Activated CD4-positive, alpha-beta memory T cell treated with anti-CD3 and anti-CD28 coated beads, Interleukin-2, amount 10 ng/mL, durations not matched to agents 7 days and 5 days (primary cell): ENCODE measurements around the gene PITRM1. TPM values are rescaled to one million over a fixed set of nuclear protein-coding genes. Genes with fewer than 3 reads are reported as not detected.
"Not testable (repeated sequence)": the region's sequence is repeated elsewhere in the genome, so short reads cannot be mapped to it uniquely, and the experiment has no call there.

Experiments used
- CTCF ChIA-PET: fragments of 350-600 bp; sonication (Branson Sonifier 250); formaldehyde crosslinking; loops from one replicate; lab custom pipeline; 2021; ENCODE audit warnings: antibody characterized with exemption, inconsistent platforms; lab: Charles Lee
- POLR2A ChIA-PET: fragments of 350-600 bp; sonication (Branson Sonifier 250); formaldehyde crosslinking; loops from one replicate; lab custom pipeline; 2021; ENCODE audit warnings: antibody characterized with exemption; lab: Charles Lee
- DNase-seq: peaks from one replicate; pipeline ENCODE4 v3.0.0-alpha.2; 2020
- H3K27ac Mint-ChIP-seq: one replicate; pipeline ENCODE4 v1.8.0; 2021; ENCODE audit warnings: mild to moderate bottlenecking, mixed read lengths
- H3K27me3 Mint-ChIP-seq: one replicate; pipeline ENCODE4 v1.8.0; 2021; ENCODE audit warnings: mixed read lengths
- H3K36me3 Mint-ChIP-seq: one replicate; pipeline ENCODE4 v1.8.0; 2021; ENCODE audit warnings: low read depth, mixed read lengths
- H3K4me1 Mint-ChIP-seq: one replicate; pipeline ENCODE4 v1.8.0; 2021; ENCODE audit warnings: mixed read lengths
- H3K4me3 Mint-ChIP-seq: one replicate; pipeline ENCODE4 v1.8.0; 2021; ENCODE audit warnings: mild to moderate bottlenecking, mixed read lengths
- H3K9me3 Mint-ChIP-seq: one replicate; pipeline ENCODE4 v1.8.0; 2021; ENCODE audit warnings: mixed read lengths
- total RNA-seq, 2 experiments: library from RNA; stranded (reverse); gene quantifications; one replicate each; pipeline ENCODE4 v1.2.3, GENCODE V29; 2021

Gene PITRM1
- total RNA-seq, 2 experiments from 2014 or later = 53.7 to 56.7 TPM

DNA sequence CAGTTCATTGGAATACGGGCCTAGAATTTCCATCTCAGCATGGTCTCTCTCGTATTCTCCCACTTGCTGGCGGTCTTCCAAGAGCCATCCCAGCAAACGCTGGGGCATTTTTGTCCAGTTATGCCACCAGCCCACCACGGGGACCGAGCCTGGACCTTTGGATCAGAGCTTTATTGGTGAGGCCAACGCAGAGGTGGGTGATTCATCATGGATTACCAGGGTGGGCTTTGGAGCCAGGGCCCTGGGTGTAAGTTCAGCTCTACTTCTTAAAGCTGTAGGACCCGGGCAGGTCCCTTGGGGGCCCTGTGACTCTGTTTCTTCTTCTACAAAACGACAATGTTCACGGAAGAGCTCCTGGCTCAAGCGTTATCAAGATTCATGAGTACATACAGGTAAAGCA, 22.7 kb upstream of the PITRM1 start:
- peaks cover 23% of the 10 kb centered on the region for H3K4me1 Mint-ChIP-seq
- peaks cover 78% of the 10 kb centered on the region for H3K27me3 Mint-ChIP-seq
- H3K36me3 Mint-ChIP-seq = no peaks in the 10 kb centered on the region
- DNase-seq = no peak
- no peak overlapping the region for H3K27ac Mint-ChIP-seq
- ChIA-PET POLR2A (interaction anchor here (2.3 kb wide), 1 partner anchor 23 kb away, joined by 5 read pairs; the partner anchor contains the start of gene PITRM1), CTCF (interaction anchor here (1.3 to 1.8 kb wide), 2 partner anchors 21 to 40 kb away, joined by 3 read pairs; no protein-coding TSS in a partner anchor)
- H3K4me3 Mint-ChIP-seq = no peak overlapping the region
- H3K9me3 Mint-ChIP-seq = no peaks in the 10 kb centered on the region

DNA sequence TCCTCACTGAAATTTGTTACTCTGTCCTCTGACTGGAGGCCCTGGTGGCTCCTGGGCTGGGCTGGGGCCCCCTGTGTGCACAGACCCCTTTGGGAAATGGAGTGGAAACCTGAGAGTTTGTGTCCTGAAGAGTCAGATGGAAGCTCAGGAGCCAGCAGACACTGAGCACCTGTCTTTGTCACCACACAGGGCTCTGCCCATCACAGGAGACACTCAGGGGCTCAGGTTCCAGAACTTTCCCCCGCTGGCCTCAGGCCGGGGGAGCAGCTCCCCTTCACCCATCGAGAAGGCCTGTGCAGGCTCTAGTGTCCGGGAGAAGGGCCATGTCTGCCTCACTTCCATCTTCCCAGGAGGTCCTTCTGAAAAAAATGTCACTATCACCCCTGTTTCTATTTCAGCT, 22.3 kb upstream of the PITRM1 start:
- ChIA-PET POLR2A (interaction anchor here (2.3 kb wide), 1 partner anchor 22 kb away, joined by 5 read pairs; the partner anchor contains the start of gene PITRM1), CTCF (interaction anchor here (1.3 to 1.8 kb wide), 2 partner anchors 21 to 40 kb away, joined by 3 read pairs; no protein-coding TSS in a partner anchor)
- peaks cover 78% of the 10 kb centered on the region for H3K27me3 Mint-ChIP-seq
- peaks cover 23% of the 10 kb centered on the region for H3K4me1 Mint-ChIP-seq
- no peak for DNase-seq
- H3K36me3 Mint-ChIP-seq = no peaks in the 10 kb centered on the region
- H3K4me3 Mint-ChIP-seq = no peak overlapping the region
- H3K9me3 Mint-ChIP-seq = no peaks in the 10 kb centered on the region
- H3K27ac Mint-ChIP-seq = no peak overlapping the region

DNA sequence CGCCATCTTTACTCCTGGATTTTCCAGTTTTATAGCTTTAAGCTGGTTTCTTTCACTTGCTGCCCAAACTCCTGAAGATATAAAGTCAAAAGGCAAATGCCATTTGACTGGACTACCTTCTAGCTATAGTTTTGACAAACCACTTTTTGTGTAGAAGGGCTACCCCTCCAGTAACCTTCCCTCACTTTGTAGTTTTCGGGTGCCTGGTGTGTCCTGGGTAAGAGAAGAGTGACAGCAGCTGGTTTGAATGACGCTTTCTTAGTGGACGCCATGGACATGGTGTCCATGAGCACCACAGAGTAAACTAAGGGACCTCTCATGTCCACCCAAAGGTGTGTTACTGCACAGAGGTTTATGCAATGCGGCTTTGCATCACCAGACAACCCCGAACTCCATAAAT, 21.2 kb upstream of the PITRM1 start:
- POLR2A ChIA-PET = no interaction called here
- no peak overlapping the region for H3K27ac Mint-ChIP-seq

DNA sequence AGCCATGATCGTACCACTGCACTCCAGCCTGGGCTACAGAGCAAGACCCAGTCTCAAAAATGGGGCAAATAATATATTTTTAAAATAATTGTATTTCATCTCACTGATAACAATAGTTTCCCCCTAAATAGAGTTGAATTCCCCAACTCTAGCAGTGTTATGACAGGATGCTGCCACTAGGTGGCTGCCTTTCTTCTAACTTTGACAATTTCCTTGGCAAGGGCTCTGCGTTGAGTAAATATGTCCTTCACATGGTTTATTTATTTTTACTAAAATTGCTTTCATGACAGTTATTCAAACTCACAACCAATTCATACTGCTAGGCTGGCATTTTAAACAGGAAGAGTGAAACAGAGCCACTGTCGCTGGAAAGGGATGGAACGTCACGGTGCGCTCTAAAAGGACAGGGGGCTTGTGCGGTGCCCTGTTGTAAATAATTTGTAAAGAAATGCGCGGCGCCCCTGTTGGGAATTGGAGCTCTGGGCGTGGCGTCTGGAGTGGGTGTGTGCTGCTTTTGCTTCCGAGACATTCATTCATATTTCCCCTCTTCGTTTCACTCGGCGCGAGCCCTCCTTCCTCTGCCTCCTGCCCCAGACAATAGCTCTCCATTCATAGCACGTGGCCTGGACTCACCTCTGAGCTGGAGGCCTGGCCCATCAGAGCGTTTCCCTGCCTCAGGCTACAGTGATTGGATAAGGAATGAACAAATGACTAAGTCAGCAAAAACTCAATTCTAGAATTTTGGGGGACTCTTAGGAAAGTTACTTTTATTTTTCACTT, 20.5 kb upstream of the PITRM1 start:
- POLR2A ChIA-PET = no interaction called here
- Mint-ChIP-seq H3K4me1 (peaks cover 13% of the 10 kb centered on the region), H3K36me3 (no peaks in the 10 kb centered on the region), H3K27me3 (peaks cover 75% of the 10 kb centered on the region), H3K9me3 (no peaks in the 10 kb centered on the region), H3K27ac (no peak overlapping the region), H3K4me3 (no peak overlapping the region)
- DNase-seq = peak; percentile 60
- CTCF ChIA-PET = interaction anchor here (0.6 to 1.3 kb wide), 5 partner anchors 10 to 1548 kb away, joined by 3 to 5 read pairs (median 3); no protein-coding TSS in a partner anchor

More for the DNA sequence above, 21.2 kb upstream of the PITRM1 start:
- DNase-seq = no peak
- H3K4me3 Mint-ChIP-seq = no peak overlapping the region
- no peaks in the 10 kb centered on the region for H3K36me3 Mint-ChIP-seq
- peaks cover 20% of the 10 kb centered on the region for H3K4me1 Mint-ChIP-seq
- CTCF ChIA-PET = interaction anchor here (0.8 to 1.8 kb wide), 4 partner anchors 13 to 57 kb away, joined by 3 to 4 read pairs (median 3); no protein-coding TSS in a partner anchor
- H3K9me3 Mint-ChIP-seq = no peaks in the 10 kb centered on the region
- H3K27me3 Mint-ChIP-seq = peaks cover 74% of the 10 kb centered on the region

DNA sequence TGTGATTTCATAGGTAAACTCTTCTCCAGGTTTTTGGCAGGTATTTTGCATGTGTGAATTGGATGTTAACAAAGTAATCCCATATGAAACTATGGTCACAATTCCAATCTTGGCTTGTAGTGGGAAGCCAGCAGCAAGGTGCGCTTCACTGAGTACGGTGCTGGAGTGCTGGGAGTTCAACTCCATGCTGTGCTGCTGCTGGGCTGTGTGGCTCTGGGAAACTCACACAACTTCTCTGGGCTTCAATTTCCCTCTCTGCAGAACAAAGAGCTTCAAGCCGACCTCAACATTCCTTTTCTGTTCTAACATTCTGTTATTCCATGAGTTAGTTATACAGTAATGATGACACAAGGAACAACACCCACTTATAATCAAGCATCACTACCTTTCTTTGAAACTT, 18.2 kb upstream of the PITRM1 start:
- no peak overlapping the region for H3K27ac Mint-ChIP-seq
- H3K9me3 Mint-ChIP-seq = no peaks in the 10 kb centered on the region
- peaks cover 7% of the 10 kb centered on the region for H3K4me1 Mint-ChIP-seq
- peaks cover 76% of the 10 kb centered on the region for H3K27me3 Mint-ChIP-seq
- no peak overlapping the region for H3K4me3 Mint-ChIP-seq
- POLR2A ChIA-PET = no interaction called here
- no peak for DNase-seq
- CTCF ChIA-PET = no interaction called here
- no peaks in the 10 kb centered on the region for H3K36me3 Mint-ChIP-seq

DNA sequence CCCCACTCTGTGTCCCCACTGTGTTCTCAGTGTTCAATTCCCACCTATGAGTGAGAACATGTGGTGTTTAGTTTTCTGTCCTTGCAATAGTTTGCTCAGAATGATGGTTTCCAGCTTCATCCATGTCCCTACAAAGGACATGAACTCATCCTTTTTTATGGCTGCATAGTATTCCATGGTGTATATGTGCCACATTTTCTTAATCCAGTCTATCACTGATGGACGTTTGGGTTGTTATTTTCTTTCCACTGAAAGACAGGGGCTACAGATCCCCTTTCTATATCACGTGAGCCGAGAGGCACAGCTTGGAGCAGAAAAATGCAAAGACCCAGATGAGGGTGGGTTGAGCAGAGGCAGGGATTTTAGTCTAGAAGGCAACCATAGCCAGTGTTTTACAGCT, 14.6 kb upstream of the PITRM1 start:
- CTCF ChIA-PET = interaction anchor here (1.6 kb wide), 1 partner anchor 10 kb away, joined by 3 read pairs; no protein-coding TSS in a partner anchor

DNA sequence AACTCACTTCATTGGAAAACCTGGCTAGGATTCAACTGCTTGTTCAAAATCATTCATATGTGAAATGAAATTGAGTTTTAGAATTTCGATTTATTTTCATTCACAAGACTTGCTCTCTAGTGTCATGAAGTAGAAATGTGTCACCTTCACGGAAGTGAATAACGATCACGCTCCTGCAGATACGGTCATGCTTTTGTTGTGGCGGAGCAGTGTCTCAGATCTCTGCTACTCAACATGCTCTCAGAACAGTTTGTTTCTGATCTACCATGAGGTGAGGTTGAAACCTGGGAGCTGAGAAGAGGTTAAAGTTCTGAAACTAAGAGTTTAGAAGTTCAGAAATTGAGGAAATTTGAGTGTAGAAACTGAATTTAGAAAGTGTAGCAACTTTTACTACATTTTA, 13.8 kb upstream of the PITRM1 start:
- POLR2A ChIA-PET = no interaction called here
- CTCF ChIA-PET = interaction anchor here (1.6 kb wide), 1 partner anchor 11 kb away, joined by 3 read pairs; no protein-coding TSS in a partner anchor
- H3K9me3 Mint-ChIP-seq = no peaks in the 10 kb centered on the region
- peak; percentile 37 for DNase-seq
- no peaks in the 10 kb centered on the region for H3K36me3 Mint-ChIP-seq
- no peak overlapping the region for H3K4me3 Mint-ChIP-seq
- no peak overlapping the region for H3K27ac Mint-ChIP-seq
- H3K4me1 Mint-ChIP-seq = peaks cover 5% of the 10 kb centered on the region
- peaks cover 73% of the 10 kb centered on the region for H3K27me3 Mint-ChIP-seq

More for the DNA sequence above, 14.6 kb upstream of the PITRM1 start:
- H3K27me3 Mint-ChIP-seq = peaks cover 71% of the 10 kb centered on the region
- H3K27ac Mint-ChIP-seq, H3K4me1 Mint-ChIP-seq, DNase-seq, H3K4me3 Mint-ChIP-seq, H3K9me3 Mint-ChIP-seq, H3K36me3 Mint-ChIP-seq: not testable (repeated sequence)
- POLR2A ChIA-PET = interaction anchor here (1.3 kb wide), 1 partner anchor 23 kb away, joined by 4 read pairs; no protein-coding TSS in a partner anchor

DNA sequence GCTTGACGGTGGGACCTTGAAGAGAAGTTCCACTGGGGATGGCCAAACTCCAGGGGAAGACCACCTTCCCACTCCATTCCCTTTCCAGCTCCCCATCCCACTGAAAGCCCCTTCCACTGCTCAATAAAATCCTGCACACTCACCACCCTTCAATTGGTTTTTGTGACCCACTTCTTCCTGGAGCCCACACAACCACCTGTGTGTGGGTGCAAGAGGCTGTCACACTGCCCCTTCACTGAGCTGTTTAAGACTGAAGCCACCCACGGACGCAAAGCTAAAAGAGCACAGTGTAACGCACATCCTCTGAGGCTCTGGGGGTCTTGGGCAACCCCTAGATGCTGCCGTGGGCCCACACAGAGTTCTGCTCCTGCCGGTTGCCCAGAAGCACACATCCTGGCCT, 12.8 kb upstream of the PITRM1 start:
- H3K9me3 Mint-ChIP-seq = no peaks in the 10 kb centered on the region
- ChIA-PET CTCF (no interaction called here), POLR2A (no interaction called here)
- DNase-seq = no peak
- H3K36me3 Mint-ChIP-seq = no peaks in the 10 kb centered on the region
- peaks cover 71% of the 10 kb centered on the region for H3K27me3 Mint-ChIP-seq
- H3K27ac Mint-ChIP-seq = no peak overlapping the region
- H3K4me3 Mint-ChIP-seq = no peak overlapping the region
- peaks cover 5% of the 10 kb centered on the region for H3K4me1 Mint-ChIP-seq

DNA sequence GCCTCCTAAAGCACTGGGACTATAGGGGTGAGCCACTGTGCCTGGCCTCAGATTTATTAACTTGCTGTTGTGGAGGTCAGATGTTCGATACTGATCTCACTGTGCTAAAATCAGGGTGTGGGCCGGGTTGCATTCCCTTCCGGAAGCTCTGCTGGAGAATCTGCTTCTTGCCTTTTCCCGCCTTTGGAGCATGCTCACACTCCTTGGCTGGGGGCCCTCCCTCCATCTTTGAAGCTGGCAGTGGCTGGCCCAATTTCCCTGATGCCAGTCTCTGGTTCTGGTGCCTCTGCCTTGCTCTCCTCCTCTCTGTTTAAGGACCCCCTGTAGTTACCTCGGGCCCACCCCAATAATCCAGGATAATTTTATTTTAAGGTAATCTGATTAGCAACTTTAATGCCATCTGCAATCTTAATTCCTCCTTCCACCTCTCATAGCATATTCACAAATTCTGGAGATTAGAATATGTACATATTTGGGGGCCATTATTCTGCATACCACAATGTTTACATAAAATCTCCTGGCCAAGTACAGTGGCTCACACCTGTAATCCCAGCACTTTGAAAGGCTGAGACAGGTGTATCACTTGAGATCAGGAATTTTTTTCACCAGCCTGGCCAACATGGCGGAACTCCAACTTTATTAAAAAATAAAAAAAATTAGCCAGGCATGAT, 7.9 kb upstream of the PITRM1 start:
- DNase-seq = no peak
- Mint-ChIP-seq H3K9me3 (no peaks in the 10 kb centered on the region), H3K4me1 (no peaks in the 10 kb centered on the region), H3K27me3 (peaks cover 75% of the 10 kb centered on the region), H3K36me3 (no peaks in the 10 kb centered on the region), H3K4me3 (no peak overlapping the region), H3K27ac (no peak overlapping the region)
- ChIA-PET CTCF (interaction anchor here (0.8 kb wide), 1 partner anchor 13 kb away, joined by 3 read pairs; no protein-coding TSS in a partner anchor), POLR2A (no interaction called here)

DNA sequence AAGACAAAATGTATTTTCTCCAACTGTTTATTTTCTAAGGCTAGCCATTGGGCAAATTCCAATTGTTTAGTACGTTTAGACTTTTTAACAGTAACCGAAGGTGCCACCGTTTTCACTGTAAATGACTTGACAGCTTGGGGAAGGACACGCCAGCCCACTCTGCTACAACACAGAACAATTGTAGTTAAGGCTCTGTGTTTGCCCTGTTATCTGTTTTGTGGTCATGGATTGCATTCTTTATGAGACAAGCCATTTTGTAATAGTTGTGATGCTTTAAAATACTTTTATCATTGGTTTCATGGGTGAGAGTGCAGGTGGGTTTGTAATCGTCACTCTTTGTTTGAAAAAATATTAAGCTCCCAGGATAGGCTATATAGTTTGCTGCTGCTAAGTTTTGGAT, 6.6 kb upstream of the PITRM1 start:
- Mint-ChIP-seq H3K27ac (no peak overlapping the region), H3K27me3 (peaks cover 74% of the 10 kb centered on the region), H3K4me3 (no peak overlapping the region), H3K36me3 (no peaks in the 10 kb centered on the region), H3K4me1 (no peaks in the 10 kb centered on the region), H3K9me3 (no peaks in the 10 kb centered on the region)
- ChIA-PET POLR2A (no interaction called here), CTCF (no interaction called here)
- no peak for DNase-seq

DNA sequence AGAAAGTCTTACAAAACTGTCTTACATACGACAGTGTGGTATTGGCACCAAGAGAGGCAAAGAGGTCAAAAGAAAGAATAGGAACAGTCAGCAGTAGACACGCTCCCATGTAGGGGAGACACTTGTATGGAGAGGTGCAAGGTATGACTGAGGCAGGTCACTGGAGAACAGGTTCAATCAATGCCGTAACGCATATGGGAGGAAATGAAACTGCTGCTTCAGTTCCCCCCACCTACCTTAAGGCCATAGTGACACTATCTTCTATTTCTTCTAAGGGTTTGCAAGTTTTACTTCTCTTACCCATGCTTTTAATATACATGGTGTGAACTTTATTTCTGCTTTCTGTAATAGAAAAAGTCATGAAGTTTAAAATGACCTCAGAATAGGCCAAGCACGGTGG, 5.5 kb upstream of the PITRM1 start:
- H3K4me3 Mint-ChIP-seq = no peak overlapping the region

DNA sequence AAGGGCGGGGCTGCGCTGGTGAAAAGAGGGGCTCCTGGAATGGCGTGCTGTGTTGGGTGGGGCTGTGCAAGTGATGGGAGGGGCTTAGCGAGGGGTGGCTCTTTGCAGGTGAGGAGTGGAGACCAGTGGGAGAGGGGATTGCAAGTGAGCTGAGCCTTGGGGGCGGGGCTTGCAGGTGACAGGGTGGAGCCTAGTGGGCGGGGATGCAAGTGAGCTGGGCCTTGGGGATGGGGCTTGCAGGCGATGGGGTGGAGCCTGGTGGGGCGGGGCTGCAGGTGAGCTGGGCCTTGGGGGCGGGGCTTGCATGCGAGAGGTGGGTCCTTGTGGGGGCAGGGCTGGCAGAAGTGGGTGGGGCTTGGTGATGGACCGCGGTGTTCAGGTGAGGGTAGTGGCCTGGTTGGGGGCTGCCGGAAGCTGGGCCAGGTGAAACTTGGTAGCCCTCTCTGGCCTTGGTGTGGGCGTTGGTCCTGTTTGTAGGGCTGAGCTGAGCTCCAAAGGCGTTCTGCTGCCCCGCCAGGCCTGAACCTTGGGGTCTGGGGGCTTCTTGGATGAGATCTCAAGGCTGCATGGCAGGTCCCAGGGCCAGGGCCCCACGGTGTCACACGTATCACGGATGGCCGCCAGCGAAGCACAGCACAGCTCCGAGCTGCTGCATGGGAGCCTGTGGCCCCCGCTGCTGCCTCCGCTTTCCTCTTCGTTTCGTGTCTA, 743 bp upstream of the PITRM1 start:
- H3K36me3 Mint-ChIP-seq = peaks cover 13% of the 10 kb centered on the region
- POLR2A ChIA-PET = interaction anchor here (0.8 to 1.9 kb wide), 19 partner anchors 8 to 638 kb away, joined by 3 to 14 read pairs (median 5); partner anchors contain the start of gene KLF6

More for the DNA sequence above, 5.5 kb upstream of the PITRM1 start:
- Mint-ChIP-seq H3K27ac (no peak overlapping the region), H3K27me3 (peaks cover 66% of the 10 kb centered on the region), H3K9me3 (no peaks in the 10 kb centered on the region), H3K36me3 (no peaks in the 10 kb centered on the region), H3K4me1 (peaks cover 5% of the 10 kb centered on the region)
- ChIA-PET POLR2A (no interaction called here), CTCF (no interaction called here)
- no peak for DNase-seq

More for the DNA sequence above, 743 bp upstream of the PITRM1 start:
- CTCF ChIA-PET = interaction anchor here (0.6 to 1.8 kb wide), 4 partner anchors 9 to 245 kb away, joined by 3 to 8 read pairs (median 4); no protein-coding TSS in a partner anchor
- Mint-ChIP-seq H3K9me3 (no peaks in the 10 kb centered on the region), H3K27me3 (peaks cover 31% of the 10 kb centered on the region), H3K27ac (peak overlapping the region; percentile 85), H3K4me3 (peak overlapping the region; percentile 86), H3K4me1 (peaks cover 21% of the 10 kb centered on the region)
- DNase-seq = no peak
